Nephron (organoid): ENCODE results near the gene ZFYVE27.
"Not testable (repeated sequence)": the region's sequence is repeated elsewhere in the genome, so short reads cannot be mapped to it uniquely, and the experiment has no call there.

Source experiments
- H3K27ac Mint-ChIP-seq, 3 experiments: 2 replicates each; pipeline ENCODE4 v1.8.0; 2020; ENCODE audit warnings: mixed read lengths in 3 of 3, mild to moderate bottlenecking in 2 of 3, moderate library complexity in 1 of 3
- H3K27me3 Mint-ChIP-seq: 2 replicates; pipeline ENCODE4 v1.8.0; 2021; ENCODE audit warnings: low read depth, mild to moderate bottlenecking, moderate library complexity, mixed read lengths
- H3K36me3 Mint-ChIP-seq: 2 replicates; pipeline ENCODE4 v1.8.0; 2020; ENCODE audit warnings: low read depth, mixed read lengths
- H3K4me1 Mint-ChIP-seq: 2 replicates; pipeline ENCODE4 v1.8.0; 2020; ENCODE audit warnings: mixed read lengths
- H3K4me3 Mint-ChIP-seq, 3 experiments: 2 replicates each; pipeline ENCODE4 v1.8.0; 2020; ENCODE audit warnings: mild to moderate bottlenecking in 3 of 3, mixed read lengths in 3 of 3, moderate library complexity in 2 of 3
- H3K9me3 Mint-ChIP-seq: 2 replicates; pipeline ENCODE4 v1.8.0; 2020; ENCODE audit warnings: mixed read lengths
- CTCF ChIP-seq, 3 experiments: fragments of 200-600 bp; sonication (generic); IDR thresholded peaks; one replicate each; pipeline ENCODE4 v1.5.0; 2021; ENCODE audit warnings: antibody characterized with exemption in 3 of 3; ENCODE audit not compliant: unreplicated experiment in 3 of 3

Gene ZFYVE27

GRCh38 chr10:97736902-97737769, at the start of gene ZFYVE27:
ZFYVE27 (plus strand) TSS chr10:97737128; CDS start chr10:97738478, 1,350 bp downstream.
- peaks cover 17% of the 10 kb centered on the region for H3K27me3 Mint-ChIP-seq
- H3K27ac Mint-ChIP-seq, result peak within 1 kb of the TSS; percentile 77 to 95 (median 79)
- no peak for TF ChIP-seq CTCF (IDR thresholded peaks at IDR 0.05; ENCODE audit: unreplicated experiment in 3 of 3)
- peaks cover 21% of the 10 kb centered on the region for H3K4me1 Mint-ChIP-seq
- H3K36me3 Mint-ChIP-seq, result peaks cover 15% of the 10 kb centered on the region
- no peaks in the 10 kb centered on the region for H3K9me3 Mint-ChIP-seq
- peak within 1 kb of the TSS; percentile 95 to 98 (median 95) for H3K4me3 Mint-ChIP-seq

DNA sequence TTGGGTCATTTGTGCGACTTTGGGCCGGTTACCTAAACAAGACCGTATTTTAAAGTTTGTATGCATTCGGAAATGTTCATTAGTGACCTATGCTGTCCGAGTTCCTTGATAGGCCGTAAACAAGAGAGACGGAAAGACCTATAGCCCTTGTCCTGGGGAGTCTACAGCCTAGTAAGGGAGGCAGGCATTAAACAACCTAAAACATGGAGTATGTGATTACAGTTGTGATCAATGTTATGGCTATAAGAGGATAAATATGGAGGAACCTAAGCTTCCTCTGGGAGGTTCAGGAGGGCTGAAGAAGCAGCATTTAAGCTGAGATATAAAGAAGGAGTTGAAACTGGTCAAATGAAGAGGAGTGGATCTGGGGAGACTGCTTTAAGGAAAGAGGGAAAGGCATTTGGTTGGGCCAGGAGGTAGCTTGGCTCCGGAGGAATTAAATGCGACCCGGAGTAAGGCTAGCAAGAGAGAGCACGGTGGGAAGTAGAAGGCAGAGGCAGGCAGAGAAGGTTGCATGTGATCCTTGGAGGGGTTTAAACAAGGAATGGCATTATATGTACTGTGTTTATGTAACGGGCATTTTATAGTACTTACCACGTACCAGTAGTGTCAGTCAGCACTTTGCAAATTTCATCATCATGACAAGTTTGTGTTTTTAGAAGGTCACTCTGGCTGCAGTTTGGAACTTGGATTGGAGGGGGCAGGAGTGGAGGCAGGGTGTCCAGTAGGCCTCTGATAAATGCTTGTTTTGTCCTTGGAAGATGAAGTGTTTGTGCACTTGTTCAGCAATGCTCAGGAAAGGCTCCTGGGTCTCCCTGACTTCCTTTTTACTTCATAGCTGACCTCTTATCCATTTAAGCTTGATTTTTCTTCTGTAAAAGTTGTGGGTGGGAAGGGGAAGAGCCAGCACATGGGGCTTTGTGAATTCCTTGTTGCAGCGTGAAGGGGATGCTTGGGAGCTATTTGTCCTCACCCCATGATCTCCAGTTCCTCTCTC, 48.8 kb upstream of the ZFYVE27 start:
- H3K27me3 Mint-ChIP-seq, result no peaks in the 10 kb centered on the region
- peak overlapping the region; percentile 78 to 91 (median 83) for H3K27ac Mint-ChIP-seq
- TF ChIP-seq CTCF (IDR thresholded peaks at IDR 0.05; ENCODE audit: unreplicated experiment in 3 of 3), result no peak
- no peaks in the 10 kb centered on the region for H3K36me3 Mint-ChIP-seq
- H3K4me1 Mint-ChIP-seq, result peaks cover 19% of the 10 kb centered on the region
- H3K9me3 Mint-ChIP-seq, result peaks cover 4% of the 10 kb centered on the region
- peak overlapping the region; percentile 71 to 91 (median 78) for H3K4me3 Mint-ChIP-seq

- Mint-ChIP-seq H3K9me3 (peaks cover 4% of the 10 kb centered on the region), H3K27me3 (no peaks in the 10 kb centered on the region), H3K4me3 (no peak overlapping the region), H3K36me3 (no peaks in the 10 kb centered on the region), H3K27ac (no peak overlapping the region), H3K4me1 (peaks cover 19% of the 10 kb centered on the region)
- no peak for TF ChIP-seq CTCF (IDR thresholded peaks at IDR 0.05; ENCODE audit: unreplicated experiment in 3 of 3)
Observed at GRCh38 chr10:97689559-97690020, 47.3 kb upstream of the ZFYVE27 start.

- no peak for TF ChIP-seq CTCF (IDR thresholded peaks at IDR 0.05; ENCODE audit: unreplicated experiment in 3 of 3)
- Mint-ChIP-seq H3K27ac (no peak overlapping the region), H3K4me1 (peaks cover 15% of the 10 kb centered on the region), H3K36me3 (no peaks in the 10 kb centered on the region), H3K4me3 (no peak overlapping the region), H3K9me3 (peaks cover 4% of the 10 kb centered on the region), H3K27me3 (no peaks in the 10 kb centered on the region)
Observed at GRCh38 chr10:97690133-97690532, 46.8 kb upstream of the ZFYVE27 start.

GRCh38 chr10:97698072-97698655, 38.8 kb upstream of the ZFYVE27 start:
- not testable (repeated sequence) for H3K36me3 Mint-ChIP-seq

More at GRCh38 chr10:97698072-97698655, 38.8 kb upstream of the ZFYVE27 start:
- H3K27ac Mint-ChIP-seq, H3K9me3 Mint-ChIP-seq, H3K4me3 Mint-ChIP-seq, H3K4me1 Mint-ChIP-seq, H3K27me3 Mint-ChIP-seq: not testable (repeated sequence)
